ENCODE measurements around the gene RPGRIP1.

DNA sequence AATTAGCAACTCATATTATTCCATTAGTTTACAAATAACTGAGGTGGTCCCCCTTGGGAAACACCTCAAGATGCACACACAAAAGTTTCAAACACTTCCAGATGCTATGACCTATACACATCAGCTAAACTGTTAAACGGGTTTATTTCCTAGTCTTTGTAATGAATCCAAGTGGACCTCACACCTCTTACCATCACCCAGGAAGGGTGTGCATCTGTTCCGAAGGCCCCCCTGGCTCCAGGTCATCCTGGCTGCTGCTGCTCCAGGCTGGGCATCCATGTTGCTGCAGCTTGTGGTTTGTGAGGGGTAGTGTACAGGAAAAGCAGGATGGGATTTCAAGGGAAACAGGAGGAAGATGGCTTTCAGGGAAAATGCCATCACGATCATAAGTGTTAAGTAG, 17.5 kb upstream of the RPGRIP1 start:
- TF ChIP-seq, protein P1, sequence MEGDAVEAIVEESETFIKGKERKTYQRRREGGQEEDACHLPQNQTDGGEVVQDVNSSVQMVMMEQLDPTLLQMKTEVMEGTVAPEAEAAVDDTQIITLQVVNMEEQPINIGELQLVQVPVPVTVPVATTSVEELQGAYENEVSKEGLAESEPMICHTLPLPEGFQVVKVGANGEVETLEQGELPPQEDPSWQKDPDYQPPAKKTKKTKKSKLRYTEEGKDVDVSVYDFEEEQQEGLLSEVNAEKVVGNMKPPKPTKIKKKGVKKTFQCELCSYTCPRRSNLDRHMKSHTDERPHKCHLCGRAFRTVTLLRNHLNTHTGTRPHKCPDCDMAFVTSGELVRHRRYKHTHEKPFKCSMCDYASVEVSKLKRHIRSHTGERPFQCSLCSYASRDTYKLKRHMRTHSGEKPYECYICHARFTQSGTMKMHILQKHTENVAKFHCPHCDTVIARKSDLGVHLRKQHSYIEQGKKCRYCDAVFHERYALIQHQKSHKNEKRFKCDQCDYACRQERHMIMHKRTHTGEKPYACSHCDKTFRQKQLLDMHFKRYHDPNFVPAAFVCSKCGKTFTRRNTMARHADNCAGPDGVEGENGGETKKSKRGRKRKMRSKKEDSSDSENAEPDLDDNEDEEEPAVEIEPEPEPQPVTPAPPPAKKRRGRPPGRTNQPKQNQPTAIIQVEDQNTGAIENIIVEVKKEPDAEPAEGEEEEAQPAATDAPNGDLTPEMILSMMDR (IDR thresholded peaks at IDR 0.05; ENCODE audit: borderline replicate concordance, extremely low read depth, low read length, poor library complexity, severe bottlenecking) = no peak
- no peak for TF ChIP-seq EZH2 (IDR thresholded peaks at IDR 0.05; ENCODE audit: borderline replicate concordance, low read depth, low read length, severe bottlenecking)

Data from DND-41 (cell line).